A549 (cell line): ENCODE data around the gene CHRDL1.

Experiments
- EP300 ChIP-seq, 2 experiments: fragments of >200 bp; sonication (Bioruptor Twin); formaldehyde crosslinking; IDR thresholded peaks; 2 replicates in 1 of 2; 3 replicates in 1 of 2; pipeline ENCODE4 v1.6.1; 2016 to 2017
- POLR2AphosphoS2 ChIP-seq: conservative IDR thresholded peaks from 2 replicates; pipeline ENCODE4 v1.6.1; 2012; ENCODE audit warnings: low read length, improper control_type of control experiment, inconsistent platforms
- RNF2 ChIP-seq: fragments of 200-600 bp; sonication (generic); IDR thresholded peaks from 2 replicates; pipeline ENCODE4 v1.6.1; 2016; ENCODE audit warnings: low read depth, mild to moderate bottlenecking, antibody characterized with exemption, moderate library complexity, borderline replicate concordance

- no peak for TF ChIP-seq EP300 (IDR thresholded peaks at IDR 0.05)
- TF ChIP-seq RNF2, result no peak
- TF ChIP-seq POLR2AphosphoS2, result no peak
Observed at GRCh38 chrX:110699109-110699508, 96.5 kb downstream of the CHRDL1 start.
